Measurements from ENCODE around the gene PTPN3.

The PTPN3 gene

GRCh38 chr9:109422641-109423040 is 75.5 kb downstream of the PTPN3 start (continued):
- TF ChIP-seq, protein P1, sequence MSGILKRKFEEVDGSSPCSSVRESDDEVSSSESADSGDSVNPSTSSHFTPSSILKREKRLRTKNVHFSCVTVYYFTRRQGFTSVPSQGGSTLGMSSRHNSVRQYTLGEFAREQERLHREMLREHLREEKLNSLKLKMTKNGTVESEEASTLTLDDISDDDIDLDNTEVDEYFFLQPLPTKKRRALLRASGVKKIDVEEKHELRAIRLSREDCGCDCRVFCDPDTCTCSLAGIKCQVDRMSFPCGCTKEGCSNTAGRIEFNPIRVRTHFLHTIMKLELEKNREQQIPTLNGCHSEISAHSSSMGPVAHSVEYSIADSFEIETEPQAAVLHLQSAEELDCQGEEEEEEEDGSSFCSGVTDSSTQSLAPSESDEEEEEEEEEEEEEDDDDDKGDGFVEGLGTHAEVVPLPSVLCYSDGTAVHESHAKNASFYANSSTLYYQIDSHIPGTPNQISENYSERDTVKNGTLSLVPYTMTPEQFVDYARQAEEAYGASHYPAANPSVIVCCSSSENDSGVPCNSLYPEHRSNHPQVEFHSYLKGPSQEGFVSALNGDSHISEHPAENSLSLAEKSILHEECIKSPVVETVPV (CRISPR knock-in tag; IDR thresholded peaks at IDR 0.05), result no peak
- TF ChIP-seq ISL1 (CRISPR knock-in tag; IDR thresholded peaks at IDR 0.05), result no peak
- no peak for TF ChIP-seq ZNF8 (CRISPR knock-in tag; IDR thresholded peaks at IDR 0.05)

DNA sequence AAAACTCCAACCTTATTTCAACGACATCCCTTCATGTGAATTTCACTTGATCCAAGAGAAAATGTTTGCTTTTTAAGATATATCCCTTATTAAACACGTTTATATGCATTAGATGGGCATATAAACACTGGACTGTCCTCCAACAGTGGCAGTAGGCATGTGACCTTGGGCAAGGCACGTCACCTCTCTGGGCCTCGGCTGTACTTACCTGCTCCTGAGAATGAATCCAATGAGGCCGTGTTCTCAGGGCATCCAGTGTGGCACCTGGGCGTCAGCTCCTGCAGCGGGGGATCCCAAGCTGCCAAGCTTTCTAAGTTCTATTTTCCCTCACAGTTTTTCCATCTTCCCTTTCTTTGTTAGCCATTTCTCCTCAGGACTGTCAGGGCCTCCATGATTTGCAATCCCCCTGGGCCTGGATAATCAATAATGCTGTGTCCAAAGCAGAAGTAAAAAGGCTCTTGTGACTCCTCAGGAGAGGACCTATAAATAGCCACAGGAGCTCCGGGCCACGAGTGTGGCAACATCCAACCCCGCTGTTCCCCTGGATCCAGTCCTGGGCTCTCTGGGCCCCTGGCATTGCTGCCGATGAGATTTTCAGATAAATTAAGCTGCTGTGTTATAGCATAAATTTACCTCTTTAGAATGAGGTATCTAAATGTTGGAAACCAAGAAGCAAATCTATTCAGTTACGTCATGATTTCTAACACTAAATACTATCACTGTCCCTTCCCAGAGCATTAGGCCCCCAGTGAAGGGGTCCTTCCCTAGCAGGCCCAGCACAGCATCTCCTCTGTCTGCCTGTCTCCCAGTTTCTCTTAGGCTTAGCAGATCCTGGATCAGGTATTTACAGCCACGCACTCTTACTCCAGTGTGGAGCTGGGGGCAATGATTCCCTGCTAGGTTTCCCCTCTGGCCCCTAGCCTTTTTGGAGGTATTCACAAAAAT is 76.8 kb downstream of the PTPN3 start:
- TF ChIP-seq CSDC2 (CRISPR knock-in tag; IDR thresholded peaks at IDR 0.05), result no peak
- TF ChIP-seq PPARA (CRISPR knock-in tag; IDR thresholded peaks at IDR 0.05; ENCODE audit: borderline replicate concordance), result no peak
- no peak for TF ChIP-seq BACH2 (CRISPR knock-in tag; IDR thresholded peaks at IDR 0.05; ENCODE audit: borderline replicate concordance)
- no peak for TF ChIP-seq TOX (CRISPR knock-in tag; IDR thresholded peaks at IDR 0.05; ENCODE audit: borderline replicate concordance)
- TF ChIP-seq OSR1 (CRISPR knock-in tag; IDR thresholded peaks at IDR 0.05), result no peak
- no peak for TF ChIP-seq ARNTL (CRISPR knock-in tag; IDR thresholded peaks at IDR 0.05; ENCODE audit: borderline replicate concordance, low read depth)
- TF ChIP-seq TSHZ2 (CRISPR knock-in tag; IDR thresholded peaks at IDR 0.05), result no peak
- TF ChIP-seq, protein P1 (CRISPR knock-in tag; IDR thresholded peaks at IDR 0.05), result no peak
- no peak for TF ChIP-seq GLIS3 (CRISPR knock-in tag; IDR thresholded peaks at IDR 0.05)
- no peak for TF ChIP-seq ZNF565 (CRISPR knock-in tag; conservative IDR thresholded peaks at IDR 0.05; ENCODE audit: low read depth)
- no peak for ATAC-seq

GRCh38 chr9:109419531-109419930 is 78.6 kb downstream of the PTPN3 start:
- TF ChIP-seq, protein P1 (CRISPR knock-in tag; IDR thresholded peaks at IDR 0.05), result no peak
- no peak for TF ChIP-seq CSDC2 (CRISPR knock-in tag; IDR thresholded peaks at IDR 0.05)
- TF ChIP-seq TSHZ2 (CRISPR knock-in tag; IDR thresholded peaks at IDR 0.05), result no peak
- TF ChIP-seq, protein P2, sequence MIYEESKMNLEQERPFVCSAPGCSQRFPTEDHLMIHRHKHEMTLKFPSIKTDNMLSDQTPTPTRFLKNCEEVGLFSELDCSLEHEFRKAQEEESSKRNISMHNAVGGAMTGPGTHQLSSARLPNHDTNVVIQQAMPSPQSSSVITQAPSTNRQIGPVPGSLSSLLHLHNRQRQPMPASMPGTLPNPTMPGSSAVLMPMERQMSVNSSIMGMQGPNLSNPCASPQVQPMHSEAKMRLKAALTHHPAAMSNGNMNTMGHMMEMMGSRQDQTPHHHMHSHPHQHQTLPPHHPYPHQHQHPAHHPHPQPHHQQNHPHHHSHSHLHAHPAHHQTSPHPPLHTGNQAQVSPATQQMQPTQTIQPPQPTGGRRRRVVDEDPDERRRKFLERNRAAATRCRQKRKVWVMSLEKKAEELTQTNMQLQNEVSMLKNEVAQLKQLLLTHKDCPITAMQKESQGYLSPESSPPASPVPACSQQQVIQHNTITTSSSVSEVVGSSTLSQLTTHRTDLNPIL (CRISPR knock-in tag; IDR thresholded peaks at IDR 0.05; ENCODE audit: low read depth), result no peak
- no peak for TF ChIP-seq TCF4 (CRISPR knock-in tag; IDR thresholded peaks at IDR 0.05; ENCODE audit: borderline replicate concordance)
- no peak for TF ChIP-seq RARB (CRISPR knock-in tag; IDR thresholded peaks at IDR 0.05)
- no peak for TF ChIP-seq SNAI2 (CRISPR knock-in tag; IDR thresholded peaks at IDR 0.05)
- TF ChIP-seq ZC3H10 (CRISPR knock-in tag; IDR thresholded peaks at IDR 0.05), result no peak
- no peak for TF ChIP-seq ISL1 (CRISPR knock-in tag; IDR thresholded peaks at IDR 0.05)
- no peak for TF ChIP-seq ZNF565 (CRISPR knock-in tag; conservative IDR thresholded peaks at IDR 0.05; ENCODE audit: low read depth)
- no peak for TF ChIP-seq ZNF70 (CRISPR knock-in tag; IDR thresholded peaks at IDR 0.05)
- no peak for ATAC-seq
